HEK293T (cell line): ENCODE measurements around the gene ADAMTS5.

ENCODE experiments used
- CTBP1 ChIP-seq: fragments of 450-650 bp; IDR thresholded peaks from 2 replicates; pipeline ENCODE4 v1.6.1; 2016; ENCODE audit warnings: borderline replicate concordance
- FOXM1 ChIP-seq: fragments of 450-650 bp; IDR thresholded peaks from 2 replicates; pipeline ENCODE4 v1.6.1; 2017; ENCODE audit warnings: mild to moderate bottlenecking, borderline replicate concordance
- LEF1 ChIP-seq: fragments of 450-650 bp; IDR thresholded peaks from 2 replicates; pipeline ENCODE4 v1.6.1; 2017; ENCODE audit warnings: mild to moderate bottlenecking, borderline replicate concordance
- NFRKB ChIP-seq: fragments of 450-650 bp; IDR thresholded peaks from 2 replicates; pipeline ENCODE4 v1.6.1; 2016; ENCODE audit warnings: mild to moderate bottlenecking, moderate library complexity
- SP1 ChIP-seq: fragments of 450-650 bp; IDR thresholded peaks from 2 replicates; pipeline ENCODE4 v1.6.1; 2017
- SUZ12 ChIP-seq: fragments of 450-650 bp; IDR thresholded peaks from 2 replicates; pipeline ENCODE4 v1.6.1; 2016; ENCODE audit warnings: mild to moderate bottlenecking
- TARDBP ChIP-seq: fragments of 450-650 bp; IDR thresholded peaks from 2 replicates; pipeline ENCODE4 v1.6.1; 2016
- ZNF384 ChIP-seq: fragments of 450-650 bp; IDR thresholded peaks from 2 replicates; pipeline ENCODE4 v1.6.1; 2016

DNA sequence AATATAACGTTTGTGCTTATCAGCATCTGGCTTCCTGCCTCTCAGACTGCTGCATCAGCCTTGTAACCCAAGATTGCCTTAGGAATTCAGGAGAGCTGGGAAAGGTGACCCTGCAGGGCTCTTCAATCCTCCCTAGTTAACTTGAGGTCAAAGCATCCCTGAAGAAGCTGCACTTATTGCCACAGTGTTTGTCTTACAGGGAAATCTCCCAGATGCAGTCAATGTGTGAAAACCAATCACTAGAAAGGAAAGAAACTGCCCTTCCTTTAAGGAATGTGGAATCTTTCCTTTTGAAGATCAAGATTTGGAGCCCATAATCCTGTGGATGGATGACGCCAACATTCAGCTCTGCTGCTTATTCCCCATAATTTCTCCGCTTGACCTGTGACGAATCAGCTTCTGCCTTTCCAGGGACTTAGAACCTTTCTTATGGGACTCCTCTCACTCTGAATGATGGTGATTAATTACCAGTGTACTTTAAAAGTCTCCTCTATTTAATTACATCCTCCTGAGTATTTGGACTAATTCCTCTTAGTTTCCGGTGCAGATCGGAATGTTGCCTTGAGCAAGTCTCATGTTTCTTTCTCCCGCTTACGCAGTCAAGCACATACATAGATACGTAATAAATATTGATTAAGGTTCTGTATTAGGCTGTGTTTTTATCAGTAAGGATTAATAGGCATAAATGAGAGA, 14.4 kb downstream of the ADAMTS5 start:
- TF ChIP-seq TARDBP (no peak), SP1 (no peak), NFRKB (no peak), CTBP1 (no peak), FOXM1 (no peak), SUZ12 (no peak), ZNF384 (no peak), LEF1 (no peak)
